Neural cell (in vitro differentiated cells): ENCODE measurements around the gene LRMDA. TPM values are rescaled to one million over a fixed set of nuclear protein-coding genes. Genes with fewer than 3 reads are reported as not detected.

Experiments used
- H2AFZ ChIP-seq: fragments of 200-600, 300-800 bp; sonication (generic), shearing (Covaris generic); 2 replicates; pipeline ENCODE4 v1.6.0; 2014; ENCODE audit warnings: low read depth, mild to moderate bottlenecking, antibody characterized with exemption, low read length, moderate library complexity
- H3F3A ChIP-seq: fragments of 200-600 bp; shearing (Covaris generic); 2 replicates; pipeline ENCODE4 v1.6.1; 2016; ENCODE audit warnings: mild to moderate bottlenecking, moderate library complexity, mixed read lengths, antibody characterized with exemption, low read length; ENCODE audit not compliant: insufficient read depth, poor library complexity, severe bottlenecking
- H3K27ac ChIP-seq: fragments of 200-600, 300-800 bp; sonication (generic), shearing (Covaris generic); 2 replicates; pipeline ENCODE4 v1.5.1; 2014; ENCODE audit warnings: mild to moderate bottlenecking, low read length, moderate library complexity
- H3K27me3 ChIP-seq: fragments of 300-800, 200-600 bp; sonication (generic), shearing (Covaris generic); 2 replicates; pipeline ENCODE4 v1.6.0; 2014; ENCODE audit warnings: mild to moderate bottlenecking, low read depth, low read length, moderate library complexity; ENCODE audit not compliant: insufficient read depth
- H3K36me3 ChIP-seq: fragments of 300-800, 200-600 bp; sonication (generic), shearing (Covaris generic); 2 replicates; pipeline ENCODE4 v1.5.1; 2014; ENCODE audit warnings: mild to moderate bottlenecking, antibody characterized with exemption, low read length, moderate library complexity; ENCODE audit not compliant: insufficient read depth
- H3K4me2 ChIP-seq: fragments of 300-800, 200-600 bp; sonication (generic), shearing (Covaris generic); 2 replicates; pipeline ENCODE4 v1.6.0; 2014; ENCODE audit warnings: mild to moderate bottlenecking, low read length
- H3K4me3 ChIP-seq: fragments of 300-800, 200-600 bp; sonication (generic), shearing (Covaris generic); 2 replicates; pipeline ENCODE4 v1.5.1; 2014; ENCODE audit warnings: mild to moderate bottlenecking, low read length, moderate library complexity
- H3K79me2 ChIP-seq: fragments of 200-600 bp; shearing (Covaris generic); replicated peaks from 2 replicates; pipeline ENCODE4 v1.6.0; 2014; ENCODE audit warnings: mild to moderate bottlenecking, low read length, moderate library complexity; ENCODE audit not compliant: insufficient read depth
- H3K9ac ChIP-seq: fragments of 300-800, 200-600 bp; sonication (generic), shearing (Covaris generic); 2 replicates; pipeline ENCODE4 v1.6.1; 2016; ENCODE audit warnings: mild to moderate bottlenecking, low read length, mixed read lengths
- H3K9me2 ChIP-seq: fragments of 200-600 bp; shearing (Covaris generic); 2 replicates; pipeline ENCODE4 v1.6.1; 2016; ENCODE audit warnings: mild to moderate bottlenecking, low read length, mixed read lengths; ENCODE audit not compliant: insufficient read depth
- H3K9me3 ChIP-seq: fragments of 200-600, 300-800 bp; sonication (generic), shearing (Covaris generic); 2 replicates; pipeline ENCODE4 v1.6.1; 2016; ENCODE audit warnings: mild to moderate bottlenecking, mixed run types, low read length, moderate library complexity, mixed read lengths
- H4K20me1 ChIP-seq: fragments of 200-600 bp; shearing (Covaris generic); 2 replicates; pipeline ENCODE4 v1.6.1; 2016; ENCODE audit warnings: mild to moderate bottlenecking, mixed run types; ENCODE audit not compliant: insufficient read depth
- CTCF ChIP-seq: fragments of 450-650 bp; IDR thresholded peaks from 2 replicates; pipeline ENCODE4 v1.5.1; 2014; ENCODE audit warnings: antibody characterized with exemption, mild to moderate bottlenecking, moderate library complexity; ENCODE audit not compliant: poor library complexity, severe bottlenecking
- EP300 ChIP-seq: fragments of 450-650 bp; conservative IDR thresholded peaks from 2 replicates; pipeline ENCODE4 v1.6.1; 2014; ENCODE audit warnings: antibody characterized with exemption, mild to moderate bottlenecking, moderate library complexity; ENCODE audit not compliant: poor library complexity, severe bottlenecking
- EZH2 ChIP-seq: fragments of 200-600, 300-800 bp; shearing (Covaris generic), sonication (generic); IDR thresholded peaks from 2 replicates; pipeline ENCODE4 v1.6.1; 2014; ENCODE audit warnings: antibody characterized with exemption, low read length, borderline replicate concordance, mild to moderate bottlenecking; ENCODE audit not compliant: insufficient read depth, poor library complexity, severe bottlenecking
- MXI1 ChIP-seq: fragments of 450-650 bp; conservative IDR thresholded peaks from 2 replicates; pipeline ENCODE4 v1.6.1; 2014; ENCODE audit warnings: antibody characterized with exemption, mild to moderate bottlenecking; ENCODE audit not compliant: poor library complexity, severe bottlenecking
- POLR2AphosphoS5 ChIP-seq: IDR thresholded peaks from 2 replicates; pipeline ENCODE4 v1.6.1; 2012
- RAD21 ChIP-seq: fragments of 450-650 bp; conservative IDR thresholded peaks from 2 replicates; pipeline ENCODE4 v1.6.1; 2014; ENCODE audit warnings: antibody characterized with exemption, mild to moderate bottlenecking, moderate library complexity
- REST ChIP-seq: IDR thresholded peaks from 2 replicates; pipeline ENCODE4 v1.6.1; 2012; ENCODE audit warnings: borderline replicate concordance
- SMC3 ChIP-seq: fragments of 450-650 bp; conservative IDR thresholded peaks from 2 replicates; pipeline ENCODE4 v1.6.1; 2014; ENCODE audit warnings: antibody characterized with exemption, mild to moderate bottlenecking, moderate library complexity; ENCODE audit not compliant: poor library complexity
- TAF1 ChIP-seq: IDR thresholded peaks from 2 replicates; pipeline ENCODE4 v1.6.1; 2012; ENCODE audit warnings: low read depth
- polyA plus RNA-seq: library from polyadenylated mRNA; depleted of rRNA; stranded (reverse); fragments of >200 nt; gene quantifications from 2 replicates; pipeline ENCODE4 v1.2.3, GENCODE V29; 2014

The LRMDA gene
- polyA plus RNA-seq, 1 donor from 2014 or later, result 5.6 TPM

- no peaks in the 10 kb centered on the region for H3F3A ChIP-seq
- TF ChIP-seq CTCF (no peak), SMC3 (no peak), RAD21 (no peak), MXI1 (no peak), EP300 (no peak)
- no peak overlapping the region for H3K9ac ChIP-seq
- H4K20me1 ChIP-seq, result no peaks in the 10 kb centered on the region
- no peaks in the 10 kb centered on the region for H3K36me3 ChIP-seq
- no peaks in the 10 kb centered on the region for H3K27me3 ChIP-seq
- no peak overlapping the region for H3K27ac ChIP-seq
- H3K4me3 ChIP-seq, result no peak overlapping the region
- no peaks in the 10 kb centered on the region for H3K9me2 ChIP-seq
- no peaks in the 10 kb centered on the region for H3K9me3 ChIP-seq
- no peaks in the 10 kb centered on the region for H3K79me2 ChIP-seq
- no peak overlapping the region for H3K4me2 ChIP-seq
- H2AFZ ChIP-seq, result no peak overlapping the region
These were observed 64.2 kb downstream of the LRMDA start for GRCh38 chr10:75495434-75496190.

GRCh38 chr10:75496191-75496567 lies 64.8 kb downstream of the LRMDA start:
- Histone ChIP-seq H4K20me1 (no peaks in the 10 kb centered on the region), H3F3A (no peaks in the 10 kb centered on the region), H3K4me2 (no peak overlapping the region), H3K4me3 (no peak overlapping the region), H3K79me2 (no peaks in the 10 kb centered on the region), H3K27me3 (no peaks in the 10 kb centered on the region), H3K9me3 (no peaks in the 10 kb centered on the region), H2AFZ (no peak overlapping the region), H3K9ac (no peak overlapping the region), H3K9me2 (no peaks in the 10 kb centered on the region), H3K36me3 (no peaks in the 10 kb centered on the region), H3K27ac (no peak overlapping the region)
- TF ChIP-seq EZH2 (no peak), REST (no peak), RAD21 (no peak), CTCF (no peak), TAF1 (no peak), EP300 (no peak), MXI1 (no peak), POLR2AphosphoS5 (no peak), SMC3 (no peak)
